Measurements from ENCODE around the gene ARFIP1. TPM values are rescaled to one million over a fixed set of nuclear protein-coding genes. Genes with fewer than 3 reads are reported as not detected.
A peak's percentile ranks its signal among the peaks of the same experiment; 100 is the strongest.

The ARFIP1 gene
- total and polyA plus RNA-seq, 2 of the 8 experiments (the other 6 are each of a cell fraction or from before 2014, with no cell fraction given), result 13.5 to 38.0 TPM

DNA sequence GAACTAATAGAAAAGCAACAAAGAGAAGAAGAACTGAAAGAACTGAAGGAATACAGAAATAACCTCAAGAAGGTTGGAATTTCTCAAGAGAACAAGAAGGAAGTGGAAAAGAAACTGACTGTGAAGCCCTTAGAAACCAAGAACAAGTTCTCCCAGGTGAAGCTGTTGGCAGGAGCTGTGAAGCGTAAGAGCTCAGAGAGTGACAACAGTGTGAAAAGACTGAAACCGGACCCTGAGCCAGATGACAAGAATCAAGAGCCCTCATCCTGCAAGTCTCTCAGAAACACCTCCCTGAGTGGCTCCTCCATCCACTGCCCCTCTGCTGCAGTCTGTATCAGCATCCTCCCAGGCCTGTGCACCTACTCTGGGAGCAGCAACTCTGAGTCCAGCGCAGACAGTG is 148.0 kb downstream of the ARFIP1 start:
- H3K4ac ChIP-seq (replicated peaks; ENCODE audit: insufficient read length, low read depth, low read length), result no peak overlapping the region
- H3K27ac ChIP-seq (ENCODE audit: low read depth, low read length), result no peak overlapping the region
- H2BK20ac ChIP-seq (ENCODE audit: low read length), result peak overlapping the region; percentile 51; the same call in 1 of the 2 replicates
- no peaks in the 10 kb centered on the region; the same call in 1 of the 2 replicates for H3K23me2 ChIP-seq (ENCODE audit: low read depth, low read length)
- TF ChIP-seq RXRA (IDR thresholded peaks at IDR 0.05; ENCODE audit: insufficient read depth, low read depth, low read length) (no peak), EGR1 (IDR thresholded peaks at IDR 0.05; ENCODE audit: borderline replicate concordance, low read depth, low read length) (no peak), SIRT6 (IDR thresholded peaks at IDR 0.05; ENCODE audit: low read length) (no peak), TAF1 (IDR thresholded peaks at IDR 0.05; ENCODE audit: low read depth, low read length) (no peak), GABPA (IDR thresholded peaks at IDR 0.05; ENCODE audit: borderline replicate concordance, insufficient read depth, low read length) (no peak)
- TF ChIP-seq, protein P1, sequence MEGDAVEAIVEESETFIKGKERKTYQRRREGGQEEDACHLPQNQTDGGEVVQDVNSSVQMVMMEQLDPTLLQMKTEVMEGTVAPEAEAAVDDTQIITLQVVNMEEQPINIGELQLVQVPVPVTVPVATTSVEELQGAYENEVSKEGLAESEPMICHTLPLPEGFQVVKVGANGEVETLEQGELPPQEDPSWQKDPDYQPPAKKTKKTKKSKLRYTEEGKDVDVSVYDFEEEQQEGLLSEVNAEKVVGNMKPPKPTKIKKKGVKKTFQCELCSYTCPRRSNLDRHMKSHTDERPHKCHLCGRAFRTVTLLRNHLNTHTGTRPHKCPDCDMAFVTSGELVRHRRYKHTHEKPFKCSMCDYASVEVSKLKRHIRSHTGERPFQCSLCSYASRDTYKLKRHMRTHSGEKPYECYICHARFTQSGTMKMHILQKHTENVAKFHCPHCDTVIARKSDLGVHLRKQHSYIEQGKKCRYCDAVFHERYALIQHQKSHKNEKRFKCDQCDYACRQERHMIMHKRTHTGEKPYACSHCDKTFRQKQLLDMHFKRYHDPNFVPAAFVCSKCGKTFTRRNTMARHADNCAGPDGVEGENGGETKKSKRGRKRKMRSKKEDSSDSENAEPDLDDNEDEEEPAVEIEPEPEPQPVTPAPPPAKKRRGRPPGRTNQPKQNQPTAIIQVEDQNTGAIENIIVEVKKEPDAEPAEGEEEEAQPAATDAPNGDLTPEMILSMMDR (IDR thresholded peaks at IDR 0.05; ENCODE audit: control extremely low read depth in 1 of 3, insufficient read depth in 1 of 3, low read depth in 1 of 3, low read length in 3 of 3), result no peak
- TF ChIP-seq, protein P2, sequence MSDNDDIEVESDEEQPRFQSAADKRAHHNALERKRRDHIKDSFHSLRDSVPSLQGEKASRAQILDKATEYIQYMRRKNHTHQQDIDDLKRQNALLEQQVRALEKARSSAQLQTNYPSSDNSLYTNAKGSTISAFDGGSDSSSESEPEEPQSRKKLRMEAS (IDR thresholded peaks at IDR 0.05), result no peak
- H3K18ac ChIP-seq (ENCODE audit: extremely low read depth, low read length), result no peak overlapping the region
- H3K4me1 ChIP-seq (replicated peaks in 1 of 4; ENCODE audit: control insufficient read depth in 3 of 4, insufficient read depth in 4 of 4, low read length in 3 of 4), result peaks cover 5 to 19% (median 14%) of the 10 kb centered on the region in 4 experiments
- DNase-seq (ENCODE audit: low read depth in 1 of 2, low spot score in 2 of 2) (no peak), FAIRE-seq (peak; percentile 62)
- no peak overlapping the region for H4K5ac ChIP-seq (ENCODE audit: insufficient read length, low read depth, low read length)
- H2AK5ac ChIP-seq (ENCODE audit: low read depth, low read length), result peak overlapping the region; percentile 70; the same call in 1 of the 2 replicates
- no peak overlapping the region for H3K4me2 ChIP-seq (ENCODE audit: insufficient read depth in 1 of 2, low read depth in 2 of 2, low read length in 2 of 2)
- peak overlapping the region; percentile 84 for H4K91ac ChIP-seq (replicated peaks; ENCODE audit: insufficient read length, low read length)
- H3K14ac ChIP-seq (ENCODE audit: insufficient read length), result no peak overlapping the region
- no peaks in the 10 kb centered on the region for H4K20me1 ChIP-seq (replicated peaks in 1 of 2; ENCODE audit: control insufficient read depth in 1 of 2, insufficient read depth in 2 of 2, low read length in 2 of 2)
- H3K36me3 ChIP-seq (ENCODE audit: control insufficient read depth in 2 of 4, insufficient read depth in 4 of 4, low read length in 3 of 4), result no peaks in the 10 kb centered on the region
- peak overlapping the region; percentile 40; the same call in 1 of the 2 replicates for H2BK5ac ChIP-seq (ENCODE audit: low read depth, low read length)
- no peak overlapping the region for H3K9ac ChIP-seq (replicated peaks in 1 of 4; ENCODE audit: extremely low read depth in 1 of 4, low read depth in 3 of 4, low read length in 3 of 4)
- 93% methylated on average over 3 of the region's 3 CpGs; no CpG with 5 or more reads in 1 of the 2 experiments for WGBS, 2 experiments (ENCODE audit: extremely low coverage in 1 of 2, insufficient coverage in 1 of 2, insufficient read length in 1 of 2, insufficient replicate concordance in 2 of 2, low coverage in 1 of 2, low lambda C conversion rate in 2 of 2, missing lambda C conversion rate in 1 of 2)
- no peak overlapping the region for H3K23ac ChIP-seq (ENCODE audit: insufficient read length)
- no peak overlapping the region for H2BK120ac ChIP-seq (replicated peaks; ENCODE audit: low read depth, low read length)
- no peak overlapping the region for H4K8ac ChIP-seq (ENCODE audit: extremely low read depth, insufficient read depth, low read length)
- no peaks in the 10 kb centered on the region for H3K9me3 ChIP-seq (ENCODE audit: insufficient read depth in 2 of 2, low read depth in 1 of 2, low read length in 1 of 2)
- H3K79me2 ChIP-seq (ENCODE audit: control insufficient read depth in 1 of 2, insufficient read depth in 2 of 2, low read length in 2 of 2), result no peaks in the 10 kb centered on the region
- H3K4me3 ChIP-seq (ENCODE audit: extremely low read depth in 1 of 4, insufficient read depth in 2 of 4, low read depth in 3 of 4, low read length in 4 of 4), result no peak overlapping the region
- peak overlapping the region; percentile 98 for H2BK12ac ChIP-seq (ENCODE audit: low read depth, low read length)
- H2BK15ac ChIP-seq (ENCODE audit: low read length), result no peak overlapping the region
- CTCF ChIA-PET (ENCODE audit: partially characterized antibody), result interaction anchor here (1.7 kb wide), 1 partner anchor 42 kb away, joined by 5 read pairs; no protein-coding TSS in a partner anchor
- 0 out of 7 replicates have a peak, but pooled peaks cover 0 to 2% (median 0%) of the 10 kb centered on the region in 4 experiments for H3K27me3 ChIP-seq (replicated peaks in 1 of 4; ENCODE audit: control insufficient read depth in 3 of 4, extremely low read depth in 1 of 4, insufficient read depth in 3 of 4, low read length in 3 of 4)
- no peaks in the 10 kb centered on the region for H3K79me1 ChIP-seq (ENCODE audit: low read depth, low read length)
- POLR2A ChIA-PET (ENCODE audit: partially characterized antibody), result no interaction called here
- H3K56ac ChIP-seq (replicated peaks; ENCODE audit: insufficient read length, low read depth, low read length), result no peak overlapping the region
- no peak overlapping the region for H2AFZ ChIP-seq (ENCODE audit: low read length)
